ENCODE data around the gene CCDC188.

Gene CCDC188

DNA sequence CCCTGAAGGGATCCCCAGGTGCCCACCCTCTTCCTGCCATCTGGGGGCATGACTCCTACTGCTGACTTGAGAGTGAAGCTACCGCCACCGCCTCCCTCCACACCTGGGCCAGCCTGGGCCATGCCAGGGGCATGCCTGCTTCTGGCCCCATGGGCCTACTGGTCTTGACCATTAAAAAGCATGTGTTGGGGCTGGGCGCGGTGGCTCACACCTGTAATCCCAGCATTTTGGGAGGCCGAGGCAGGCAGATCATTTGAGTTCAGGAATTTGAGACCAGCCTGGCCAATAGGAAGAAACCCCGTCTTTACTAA lies 37.7 kb upstream of the CCDC188 start:
- Histone ChIP-seq H3K4me3 (no peak overlapping the region), H3K27ac (no peak overlapping the region)
- TF ChIP-seq, protein P1, sequence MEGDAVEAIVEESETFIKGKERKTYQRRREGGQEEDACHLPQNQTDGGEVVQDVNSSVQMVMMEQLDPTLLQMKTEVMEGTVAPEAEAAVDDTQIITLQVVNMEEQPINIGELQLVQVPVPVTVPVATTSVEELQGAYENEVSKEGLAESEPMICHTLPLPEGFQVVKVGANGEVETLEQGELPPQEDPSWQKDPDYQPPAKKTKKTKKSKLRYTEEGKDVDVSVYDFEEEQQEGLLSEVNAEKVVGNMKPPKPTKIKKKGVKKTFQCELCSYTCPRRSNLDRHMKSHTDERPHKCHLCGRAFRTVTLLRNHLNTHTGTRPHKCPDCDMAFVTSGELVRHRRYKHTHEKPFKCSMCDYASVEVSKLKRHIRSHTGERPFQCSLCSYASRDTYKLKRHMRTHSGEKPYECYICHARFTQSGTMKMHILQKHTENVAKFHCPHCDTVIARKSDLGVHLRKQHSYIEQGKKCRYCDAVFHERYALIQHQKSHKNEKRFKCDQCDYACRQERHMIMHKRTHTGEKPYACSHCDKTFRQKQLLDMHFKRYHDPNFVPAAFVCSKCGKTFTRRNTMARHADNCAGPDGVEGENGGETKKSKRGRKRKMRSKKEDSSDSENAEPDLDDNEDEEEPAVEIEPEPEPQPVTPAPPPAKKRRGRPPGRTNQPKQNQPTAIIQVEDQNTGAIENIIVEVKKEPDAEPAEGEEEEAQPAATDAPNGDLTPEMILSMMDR (IDR thresholded peaks at IDR 0.05), result no peak
- DNase-seq (ENCODE audit: low spot score), result no peak

DNA sequence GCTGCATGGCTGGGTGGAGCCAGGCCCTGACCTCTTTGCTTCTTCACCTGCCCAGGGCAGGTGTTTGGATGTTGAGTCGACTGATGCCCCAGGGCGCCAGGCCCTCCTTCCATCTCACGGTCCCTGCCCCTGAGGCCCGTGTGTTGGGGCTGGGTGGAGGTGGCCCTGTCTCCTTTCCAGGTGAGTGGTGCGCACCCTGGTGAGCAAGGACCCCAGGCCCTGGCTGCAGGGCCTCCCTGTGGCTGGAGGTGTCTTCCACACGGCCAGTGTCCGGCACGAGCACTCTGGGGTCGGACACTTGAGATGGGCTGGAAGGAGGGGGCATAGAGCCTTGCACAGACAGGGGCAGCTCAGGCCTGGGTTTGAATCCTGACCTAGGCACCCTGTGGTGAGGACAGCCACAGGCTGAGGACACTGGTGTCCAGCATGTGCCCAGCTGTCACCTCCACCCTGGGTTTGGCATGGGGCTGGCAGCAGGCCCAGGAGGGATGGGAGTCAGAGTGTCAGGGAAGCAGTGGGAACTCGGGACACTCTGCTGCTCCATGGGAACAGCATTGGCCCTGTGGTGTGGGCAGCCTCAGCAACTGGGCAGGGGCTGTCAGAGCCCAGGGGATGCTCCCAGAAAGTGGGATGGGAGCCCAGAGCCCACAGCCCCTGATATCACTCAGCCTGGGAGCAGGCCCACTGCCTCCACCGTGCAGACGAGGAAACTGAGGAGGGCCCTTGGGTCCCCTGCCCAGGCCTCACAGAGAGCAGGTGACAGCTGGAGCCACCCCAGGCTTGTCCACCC lies 37.1 kb upstream of the CCDC188 start:
- TF ChIP-seq, protein P1 (IDR thresholded peaks at IDR 0.05), result no peak
- no peak for DNase-seq (ENCODE audit: low spot score)
- Histone ChIP-seq H3K27ac (no peak overlapping the region), H3K4me3 (no peak overlapping the region)

- TF ChIP-seq, protein P1 (IDR thresholded peaks at IDR 0.05), result no peak
- H3K27ac ChIP-seq, result no peak overlapping the region
- DNase-seq (ENCODE audit: low spot score), result no peak
- no peak overlapping the region for H3K4me3 ChIP-seq
These were observed 36.2 kb upstream of the CCDC188 start for GRCh38 chr22:20186871-20187546.

GRCh38 chr22:20186183-20186870 lies 35.5 kb upstream of the CCDC188 start:
- no peak overlapping the region for H3K27ac ChIP-seq
- no peak for DNase-seq (ENCODE audit: low spot score)
- no peak overlapping the region for H3K4me3 ChIP-seq
- TF ChIP-seq, protein P1 (IDR thresholded peaks at IDR 0.05), result no peak

DNA sequence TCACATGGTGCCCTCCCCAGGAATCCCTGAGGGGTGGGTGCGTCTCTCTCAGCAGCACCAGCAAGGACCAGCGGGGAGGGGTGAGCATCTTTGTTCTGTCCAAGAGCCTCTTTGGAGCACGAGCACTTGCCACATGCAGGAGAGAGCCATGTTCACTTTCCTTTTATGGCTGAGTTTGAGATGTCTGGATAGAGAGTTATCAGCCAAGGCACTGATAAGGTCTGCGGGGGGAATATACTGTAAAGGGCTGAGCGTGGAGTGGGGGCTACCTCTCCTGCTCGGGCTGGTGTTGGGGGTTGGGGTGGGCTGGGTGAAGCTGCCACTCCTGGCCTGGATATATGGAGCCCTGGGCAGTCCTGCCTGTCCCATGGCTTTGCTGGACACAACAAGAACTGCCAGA lies 34.9 kb upstream of the CCDC188 start:
- DNase-seq (ENCODE audit: low spot score), result no peak
- Histone ChIP-seq H3K27ac (no peak overlapping the region), H3K4me3 (no peak overlapping the region)
- TF ChIP-seq, protein P1 (IDR thresholded peaks at IDR 0.05), result no peak

- Histone ChIP-seq H3K4me3 (no peak overlapping the region), H3K27ac (no peak overlapping the region)
- DNase-seq (ENCODE audit: low spot score), result no peak
- TF ChIP-seq, protein P1 (IDR thresholded peaks at IDR 0.05), result no peak
These were observed 33.8 kb upstream of the CCDC188 start for GRCh38 chr22:20184501-20185165.
